Measurements from ENCODE around the gene FUT2. TPM values are rescaled to one million over a fixed set of nuclear protein-coding genes. Genes with fewer than 3 reads are reported as not detected.

FUT2 gene
- total and polyA plus RNA-seq, 2 donors (not counting 1 experiment from before 2014, with no cell fraction given) = not detected

DNA sequence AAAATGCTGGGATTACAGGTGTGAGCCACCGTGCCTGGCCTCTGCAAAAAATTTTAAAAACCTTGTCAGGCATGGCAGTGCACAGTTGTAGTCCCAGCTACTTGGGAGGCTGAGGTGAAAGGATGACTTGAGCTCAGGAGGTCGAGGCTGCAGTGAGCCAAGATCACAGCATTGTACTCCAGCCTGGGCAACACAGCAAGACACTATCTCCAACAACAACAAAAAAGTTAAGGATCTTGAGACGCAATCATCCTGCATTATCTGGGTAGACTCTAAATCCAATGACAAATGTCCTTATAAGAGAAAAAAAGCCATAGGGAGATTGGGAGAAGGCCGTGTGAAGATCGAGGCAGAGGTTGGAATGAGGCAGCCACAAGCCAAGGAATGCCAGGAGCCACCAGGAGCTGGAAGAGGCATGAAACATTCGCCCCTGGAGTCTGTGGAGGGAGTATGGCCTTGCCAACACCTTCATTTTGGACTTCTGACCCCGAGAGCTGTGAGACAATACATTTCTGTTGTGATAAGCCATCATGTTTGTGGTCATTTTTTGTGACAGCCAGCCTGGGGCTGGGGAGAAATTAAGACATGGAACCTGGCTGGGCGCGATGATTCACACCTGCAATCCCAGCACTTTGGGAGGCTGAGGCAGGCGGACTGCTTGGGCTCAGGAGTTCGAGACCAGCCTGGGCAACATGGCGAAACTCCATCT is 44.6 kb upstream of the FUT2 start:
- DNase-seq (peak; percentile 4), ATAC-seq (ENCODE audit: low read depth) (no peak)
- Mint-ChIP-seq H3K4me1 (peaks cover 37% of the 10 kb centered on the region), H3K27me3 (no peaks in the 10 kb centered on the region), H3K9me3 (ENCODE audit: insufficient read depth) (no peaks in the 10 kb centered on the region), H3K4me3 (no peak overlapping the region), H3K27ac (peak overlapping the region; percentile 47)
- no peak overlapping the region for H3K4me3 ChIP-seq (ENCODE audit: control extremely low read depth in 1 of 5, extremely low read depth in 1 of 5, insufficient read depth in 1 of 5, low read depth in 2 of 5, low read length in 4 of 5)
- no peaks in the 10 kb centered on the region for H4K20me1 ChIP-seq (ENCODE audit: control insufficient read depth, insufficient read depth, low read length, poor library complexity, severe bottlenecking)
- H3K27ac ChIP-seq (ENCODE audit: low read length in 2 of 2) = peak overlapping the region in 1 of 2 donors; percentile 6
- H3K9ac ChIP-seq (ENCODE audit: low read length) = no peak overlapping the region
- TF ChIP-seq EZH2 (IDR thresholded peaks at IDR 0.05; ENCODE audit: borderline replicate concordance, insufficient read depth, low read depth, low read length, poor library complexity, severe bottlenecking) = no peak
- TF ChIP-seq CTCF (IDR thresholded peaks at IDR 0.05) = no peak
- H3K9me3 ChIP-seq (ENCODE audit: control extremely low read depth in 1 of 3, control insufficient read depth in 2 of 3, insufficient read depth in 1 of 3, low read length in 2 of 3) = peaks cover 0 to 2% (median 0%) of the 10 kb centered on the region in 3 donors
- 98% methylated on average over 7 of the region's 12 CpGs for WGBS (ENCODE audit: insufficient coverage)
- intact Hi-C loops (cut with micrococcal nuclease) = no loop called here
- peaks cover 7% of the 10 kb centered on the region for H3K79me2 ChIP-seq (ENCODE audit: control insufficient read depth, insufficient read depth, low read length)
- no peak overlapping the region for H3K4me2 ChIP-seq (replicated peaks; ENCODE audit: low read depth, low read length, poor library complexity, severe bottlenecking)
- H3K4me1 ChIP-seq (ENCODE audit: control insufficient read depth in 2 of 2, insufficient read depth in 2 of 2, low read length in 2 of 2) = peaks cover 18 to 31% of the 10 kb centered on the region in 2 donors
- no peaks in the 10 kb centered on the region for H3K27me3 ChIP-seq (replicated peaks in 1 of 4; ENCODE audit: control extremely low read depth in 1 of 4, control insufficient read depth in 3 of 4, insufficient read depth in 4 of 4, low read length in 3 of 4)
- H3K36me3 ChIP-seq (replicated peaks in 1 of 2; ENCODE audit: control extremely low read depth in 1 of 2, control insufficient read depth in 1 of 2, extremely low read depth in 1 of 2, insufficient read depth in 2 of 2, low read length in 1 of 2) = no peaks in the 10 kb centered on the region
- no peak overlapping the region for H2AFZ ChIP-seq (ENCODE audit: insufficient read depth, low read depth, low read length, poor library complexity, severe bottlenecking)
- ChIA-PET CTCF (interaction anchor here (1.0 kb wide), 1 partner anchor 192 kb away, joined by 4 read pairs; no protein-coding TSS in a partner anchor), POLR2A (interaction anchor here (0.6 to 0.9 kb wide), 2 partner anchors 14 to 191 kb away, joined by 4 to 5 read pairs; partner anchors contain the start of gene DBP)

GRCh38 chr19:48651683-48652048 is 44.1 kb upstream of the FUT2 start:
- DNase-seq = no peak
- H3K27me3 Mint-ChIP-seq = no peaks in the 10 kb centered on the region
- H3K4me2 ChIP-seq (replicated peaks; ENCODE audit: low read depth, low read length, poor library complexity, severe bottlenecking) = no peak overlapping the region
- H2AFZ ChIP-seq (ENCODE audit: insufficient read depth, low read depth, low read length, poor library complexity, severe bottlenecking) = no peak overlapping the region
- H3K4me3 Mint-ChIP-seq = no peak overlapping the region
- no peaks in the 10 kb centered on the region for H4K20me1 ChIP-seq (ENCODE audit: control insufficient read depth, insufficient read depth, low read length, poor library complexity, severe bottlenecking)
- CTCF ChIA-PET = no interaction called here
- no peaks in the 10 kb centered on the region for H3K36me3 ChIP-seq (replicated peaks in 1 of 2; ENCODE audit: control extremely low read depth in 1 of 2, control insufficient read depth in 1 of 2, extremely low read depth in 1 of 2, insufficient read depth in 2 of 2, low read length in 1 of 2)
- ATAC-seq (ENCODE audit: low read depth) = no peak
- peak overlapping the region; percentile 43 for H3K27ac Mint-ChIP-seq
- H3K4me3 ChIP-seq (ENCODE audit: control extremely low read depth in 1 of 5, extremely low read depth in 1 of 5, insufficient read depth in 1 of 5, low read depth in 2 of 5, low read length in 4 of 5) = no peak overlapping the region
- intact Hi-C loops (cut with micrococcal nuclease) = no loop called here
- TF ChIP-seq CTCF (IDR thresholded peaks at IDR 0.05) = no peak
- no peak for TF ChIP-seq EZH2 (IDR thresholded peaks at IDR 0.05; ENCODE audit: borderline replicate concordance, insufficient read depth, low read depth, low read length, poor library complexity, severe bottlenecking)
- H3K9ac ChIP-seq (ENCODE audit: low read length) = no peak overlapping the region
- WGBS (ENCODE audit: insufficient coverage) = 69% methylated on average over 4 of the region's 5 CpGs
- peaks cover 34% of the 10 kb centered on the region for H3K4me1 Mint-ChIP-seq
- H3K27ac ChIP-seq (ENCODE audit: low read length in 2 of 2) = peak overlapping the region in 1 of 2 donors; percentile 6
- no peaks in the 10 kb centered on the region for H3K27me3 ChIP-seq (replicated peaks in 1 of 4; ENCODE audit: control extremely low read depth in 1 of 4, control insufficient read depth in 3 of 4, insufficient read depth in 4 of 4, low read length in 3 of 4)
- POLR2A ChIA-PET = interaction anchor here (0.9 kb wide), 1 partner anchor 14 kb away, joined by 4 read pairs; the partner anchor contains the start of gene DBP
- peaks cover 6% of the 10 kb centered on the region for H3K79me2 ChIP-seq (ENCODE audit: control insufficient read depth, insufficient read depth, low read length)
- no peaks in the 10 kb centered on the region for H3K9me3 Mint-ChIP-seq (ENCODE audit: insufficient read depth)
- H3K4me1 ChIP-seq (ENCODE audit: control insufficient read depth in 2 of 2, insufficient read depth in 2 of 2, low read length in 2 of 2) = peaks cover 18 to 31% of the 10 kb centered on the region in 2 donors
- H3K9me3 ChIP-seq (ENCODE audit: control extremely low read depth in 1 of 3, control insufficient read depth in 2 of 3, insufficient read depth in 1 of 3, low read length in 2 of 3) = peaks cover 0 to 2% (median 0%) of the 10 kb centered on the region in 3 donors
